ENCODE results near the gene RAD51AP2.
A peak's percentile ranks its signal among the peaks of the same experiment; 100 is the strongest.
"Not testable (repeated sequence)": the region's sequence is repeated elsewhere in the genome, so short reads cannot be mapped to it uniquely, and the experiment has no call there.

RAD51AP2 gene

DNA sequence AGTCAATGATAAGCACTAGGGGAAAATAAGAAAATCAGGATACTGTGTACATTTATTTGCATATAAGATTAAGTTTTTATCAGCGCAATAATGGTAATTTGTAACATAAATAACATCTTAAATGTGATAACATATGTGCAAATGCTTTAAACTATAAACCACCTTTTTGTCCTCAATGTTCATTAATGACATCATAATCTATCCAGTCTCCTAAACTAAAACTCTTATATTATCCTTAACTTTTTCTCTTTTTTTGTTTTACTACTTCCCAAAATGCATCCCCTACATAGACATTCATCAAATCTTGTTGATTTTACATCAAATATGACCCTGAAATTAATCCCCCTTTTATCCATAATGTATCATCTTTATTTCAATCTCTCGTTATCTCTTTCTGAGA is 3.4 kb upstream of the RAD51AP2 start:
- DNase-seq (ENCODE audit: low read depth in 1 of 2, low spot score in 1 of 2), result no peak
- in situ Hi-C loops (cut with HindIII; ENCODE audit: low pct_unique_long_range_greater_than_20kb, low sequenced_read_pairs), result no loop called here
- no peak for TF ChIP-seq JUND (IDR thresholded peaks at IDR 0.05; ENCODE audit: low read depth)

DNA sequence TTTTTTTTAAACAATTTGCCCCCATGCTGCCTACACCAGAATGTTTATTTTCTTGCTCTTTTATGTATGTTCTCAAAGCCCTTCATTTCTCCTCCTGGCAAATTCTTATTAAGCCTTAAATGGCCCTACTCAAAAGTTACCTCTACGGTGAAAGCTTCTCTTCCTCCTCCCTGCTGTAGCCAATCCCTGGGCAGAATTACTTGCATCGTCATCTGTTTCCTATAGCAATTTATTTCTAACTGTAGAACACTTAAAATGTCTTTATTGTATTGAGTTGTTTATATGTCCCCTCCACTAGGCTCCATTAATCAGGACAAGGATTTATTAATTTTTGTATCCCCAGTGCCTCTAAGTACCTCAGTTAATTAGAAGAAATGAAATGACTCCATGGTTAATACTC is 2.5 kb upstream of the RAD51AP2 start:
- in situ Hi-C loops (cut with HindIII; ENCODE audit: low pct_unique_long_range_greater_than_20kb, low sequenced_read_pairs), result no loop called here
- TF ChIP-seq JUND (IDR thresholded peaks at IDR 0.05; ENCODE audit: low read depth), result no peak
- peak in 1 of 2 experiments; percentile 7 for DNase-seq (ENCODE audit: low read depth in 1 of 2, low spot score in 1 of 2)

DNA sequence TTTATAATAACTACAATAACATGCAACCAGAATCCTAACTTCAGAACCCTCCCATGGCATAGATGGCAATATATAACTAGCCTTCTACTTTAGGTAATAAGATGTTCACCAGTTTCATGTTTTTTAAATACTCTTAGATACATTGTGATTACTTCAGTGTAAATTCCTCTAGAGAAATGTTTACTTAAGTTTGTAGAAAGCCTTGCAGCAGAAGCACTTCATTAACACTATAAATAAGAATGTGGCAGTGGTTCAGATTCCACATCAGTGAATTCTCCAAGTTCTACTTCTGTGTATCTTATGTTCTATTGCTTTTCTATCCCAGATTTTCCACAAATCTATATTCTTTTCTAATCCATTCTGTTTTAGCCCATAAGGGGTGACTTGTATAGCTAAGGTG is 1.2 kb upstream of the RAD51AP2 start:
- in situ Hi-C loops (cut with HindIII; ENCODE audit: low pct_unique_long_range_greater_than_20kb, low sequenced_read_pairs), result no loop called here
- DNase-seq (ENCODE audit: low read depth in 1 of 2, low spot score in 1 of 2), result no peak
- no peak for TF ChIP-seq JUND (IDR thresholded peaks at IDR 0.05; ENCODE audit: low read depth)

DNA sequence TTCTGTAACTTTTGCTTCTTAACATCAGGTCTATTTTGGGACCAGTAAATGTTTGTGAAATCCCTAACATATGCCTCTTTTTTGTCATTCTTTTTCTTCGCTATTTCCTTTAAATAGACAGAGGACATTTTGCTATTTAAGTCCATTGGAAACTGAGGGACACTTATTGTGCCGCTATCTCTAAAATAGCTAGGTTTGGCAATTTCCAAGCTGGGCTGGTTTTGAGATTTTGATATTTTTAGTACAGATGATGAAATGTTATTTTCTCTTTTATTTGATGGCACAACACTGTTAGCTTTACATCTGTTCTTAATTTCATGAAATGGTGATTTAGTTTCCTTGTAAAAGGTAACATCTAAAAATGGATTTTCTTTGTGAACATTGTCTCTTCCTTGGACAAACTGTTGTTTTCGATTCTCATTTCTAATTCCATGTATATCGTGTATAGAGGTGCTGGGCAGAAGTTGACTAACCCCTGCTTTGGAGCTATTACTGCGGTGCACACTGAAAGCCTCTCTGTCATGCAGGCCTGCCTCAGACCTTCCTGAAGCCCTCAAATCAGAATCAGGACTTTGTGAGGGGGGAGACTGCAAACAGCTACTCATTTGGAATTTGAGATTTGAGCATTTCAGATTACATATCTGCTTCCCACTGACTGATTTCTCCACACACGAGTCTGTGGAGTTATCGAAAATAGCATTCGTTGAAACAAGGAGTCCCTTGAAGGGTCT is 594 bp downstream of the RAD51AP2 start:
- in situ Hi-C loops (cut with HindIII; ENCODE audit: low pct_unique_long_range_greater_than_20kb, low sequenced_read_pairs), result no loop called here
- TF ChIP-seq JUND (IDR thresholded peaks at IDR 0.05; ENCODE audit: low read depth), result no peak
- no peak for DNase-seq (ENCODE audit: low read depth in 1 of 2, low spot score in 1 of 2)

DNA sequence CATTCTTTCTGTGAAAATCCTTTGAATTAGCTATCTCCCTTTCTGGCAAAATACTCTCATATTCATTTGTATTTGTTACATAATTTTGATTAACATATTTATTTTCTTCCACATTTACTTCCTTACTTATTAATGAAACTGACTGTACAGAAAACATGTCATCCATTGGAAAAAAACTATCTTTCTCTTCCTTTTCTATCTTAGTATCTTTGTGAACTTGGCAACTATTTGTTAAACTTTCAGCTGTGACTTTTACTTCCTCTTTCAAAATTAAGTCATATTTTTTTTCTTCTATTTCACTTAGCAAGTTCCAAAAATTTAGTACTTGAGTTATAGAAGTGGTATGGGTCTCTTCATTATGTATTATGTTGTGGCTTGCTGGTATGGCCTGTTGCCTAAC is 2.6 kb downstream of the RAD51AP2 start:
- DNase-seq (ENCODE audit: low read depth in 1 of 2, low spot score in 1 of 2), result no peak
- in situ Hi-C loops (cut with HindIII; ENCODE audit: low pct_unique_long_range_greater_than_20kb, low sequenced_read_pairs), result no loop called here
- no peak for TF ChIP-seq JUND (IDR thresholded peaks at IDR 0.05; ENCODE audit: low read depth)

DNA sequence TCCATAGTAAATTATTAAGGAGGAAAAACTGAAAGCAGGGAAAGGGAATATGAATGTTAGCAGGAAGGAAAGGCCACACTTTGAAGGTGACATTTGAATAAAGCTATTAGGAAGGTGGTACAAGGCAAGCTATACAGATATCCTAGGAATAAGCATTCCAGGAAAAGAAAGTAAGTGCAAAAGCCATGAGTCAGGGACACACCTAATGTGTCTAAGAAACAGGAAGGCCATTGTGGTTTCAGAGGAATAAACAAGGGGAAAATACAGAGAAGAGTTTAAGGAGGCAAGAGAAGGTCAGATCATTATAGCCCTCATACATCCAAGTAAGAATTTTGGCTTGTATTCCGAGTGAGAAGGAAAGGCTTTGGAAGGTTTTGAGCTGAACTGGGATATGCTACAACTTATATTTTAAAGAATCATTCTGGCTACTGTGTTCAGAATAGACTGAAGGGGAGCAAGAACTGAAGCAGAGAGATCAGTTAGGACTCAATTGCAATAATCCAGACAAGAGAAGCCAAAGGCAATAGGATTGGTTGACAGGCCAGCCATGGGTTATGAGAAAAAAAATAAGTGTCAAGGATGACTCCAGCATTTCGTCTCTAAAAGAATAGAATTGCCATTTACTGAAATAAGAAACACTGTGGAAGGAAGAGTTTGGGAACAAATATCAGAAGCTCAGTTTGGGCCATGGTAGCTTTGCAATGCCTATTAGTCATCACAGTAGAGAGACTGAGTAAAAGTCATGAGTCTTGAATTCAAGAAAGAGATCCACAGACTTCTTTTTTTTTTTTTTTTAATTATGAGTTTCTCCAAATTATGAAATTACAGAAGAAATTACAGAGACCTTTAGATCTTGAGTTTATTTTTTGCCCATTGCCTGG is 11.3 kb downstream of the RAD51AP2 start:
- no peak for DNase-seq (ENCODE audit: low read depth in 1 of 2, low spot score in 1 of 2)
- TF ChIP-seq JUND (IDR thresholded peaks at IDR 0.05; ENCODE audit: low read depth), result no peak
- in situ Hi-C loops (cut with HindIII; ENCODE audit: low pct_unique_long_range_greater_than_20kb, low sequenced_read_pairs), result no loop called here

DNA sequence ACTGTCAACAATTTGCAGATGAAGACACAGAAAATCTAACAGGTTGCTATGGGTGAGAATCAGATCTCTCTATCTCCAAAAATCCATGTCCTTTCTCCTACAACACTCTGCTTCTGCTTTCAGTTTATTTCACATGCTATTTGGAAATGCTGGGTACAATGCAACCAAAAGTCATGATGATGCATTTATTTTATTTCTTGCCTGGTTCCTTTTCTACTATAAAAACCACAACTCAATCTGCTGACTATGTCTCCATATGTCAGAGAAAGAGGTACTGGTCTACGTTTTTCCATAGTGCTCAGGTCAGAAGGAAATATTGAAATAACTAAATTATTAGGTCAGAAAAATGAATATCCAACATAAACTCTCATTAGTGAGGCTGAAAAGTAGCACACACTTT is 20.5 kb downstream of the RAD51AP2 start:
- in situ Hi-C loops (cut with HindIII; ENCODE audit: low pct_unique_long_range_greater_than_20kb, low sequenced_read_pairs), result no loop called here
- no peak for TF ChIP-seq JUND (IDR thresholded peaks at IDR 0.05; ENCODE audit: low read depth)
- DNase-seq (ENCODE audit: low read depth in 1 of 2, low spot score in 1 of 2), result no peak

DNA sequence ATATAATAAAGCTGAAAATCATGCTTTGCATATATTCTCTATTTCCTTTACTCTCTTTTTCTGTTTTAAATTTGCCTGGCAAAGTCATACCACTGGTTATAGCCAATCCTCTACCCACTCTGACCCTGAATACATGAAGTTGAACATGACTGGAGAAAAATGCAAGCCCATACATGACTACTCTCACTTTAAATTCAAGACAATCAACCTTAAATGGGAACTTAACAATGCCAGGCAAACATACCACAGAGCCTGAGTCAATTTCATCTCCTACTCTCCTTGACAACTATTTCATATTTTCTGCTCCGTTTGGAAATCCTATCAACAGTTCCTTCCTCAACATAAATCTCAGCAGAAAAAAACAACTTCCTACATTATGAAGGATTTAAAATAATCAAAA is 22.6 kb downstream of the RAD51AP2 start:
- DNase-seq (ENCODE audit: low read depth in 1 of 2, low spot score in 1 of 2), result no peak
- in situ Hi-C loops (cut with HindIII; ENCODE audit: low pct_unique_long_range_greater_than_20kb, low sequenced_read_pairs), result no loop called here
- no peak for TF ChIP-seq JUND (IDR thresholded peaks at IDR 0.05; ENCODE audit: low read depth)

DNA sequence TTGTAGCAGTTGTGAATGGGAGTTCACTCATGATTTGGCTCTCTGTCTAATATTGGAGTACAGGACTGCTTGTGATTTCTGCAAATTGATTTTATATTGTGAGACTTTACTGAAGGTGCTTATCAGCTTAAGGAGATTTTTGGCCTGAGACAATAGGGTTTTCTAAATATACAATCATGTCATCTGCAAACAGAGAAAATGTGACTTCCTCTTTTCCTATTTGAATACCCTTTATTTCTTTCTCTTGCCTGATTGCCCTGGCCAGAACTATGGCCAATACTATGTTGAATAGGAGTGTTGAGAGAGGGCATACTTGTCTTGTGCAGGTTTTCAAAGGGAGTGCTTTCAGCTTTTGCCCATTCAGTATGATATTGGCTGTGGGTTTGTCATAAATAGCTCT is 28.1 kb downstream of the RAD51AP2 start:
- in situ Hi-C loops (cut with HindIII; ENCODE audit: low pct_unique_long_range_greater_than_20kb, low sequenced_read_pairs), result not testable (repeated sequence)

DNA sequence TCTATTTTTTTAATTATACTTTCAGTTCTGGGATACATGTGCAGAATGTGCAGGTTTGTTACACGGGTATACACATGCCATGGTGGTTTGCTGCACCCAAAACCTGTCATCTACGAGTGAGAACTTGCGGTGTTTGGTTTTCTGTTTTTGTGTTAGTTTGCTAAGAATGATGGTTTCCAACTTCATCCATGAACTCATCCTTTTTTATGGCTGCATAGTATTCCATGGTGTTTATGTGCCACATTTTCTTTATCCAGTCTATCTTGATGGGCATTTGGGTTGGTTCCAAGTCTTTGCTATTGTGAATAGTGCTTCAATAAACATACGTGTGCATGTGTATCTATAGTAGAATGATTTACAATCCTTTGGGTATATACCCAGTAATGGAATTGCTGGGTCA is 29.6 kb downstream of the RAD51AP2 start:
- in situ Hi-C loops (cut with HindIII; ENCODE audit: low pct_unique_long_range_greater_than_20kb, low sequenced_read_pairs); DNase-seq (ENCODE audit: low read depth in 1 of 2, low spot score in 1 of 2): not testable (repeated sequence)

More for the DNA sequence above, 28.1 kb downstream of the RAD51AP2 start:
- DNase-seq (ENCODE audit: low read depth in 1 of 2, low spot score in 1 of 2), result not testable (repeated sequence)

DNA sequence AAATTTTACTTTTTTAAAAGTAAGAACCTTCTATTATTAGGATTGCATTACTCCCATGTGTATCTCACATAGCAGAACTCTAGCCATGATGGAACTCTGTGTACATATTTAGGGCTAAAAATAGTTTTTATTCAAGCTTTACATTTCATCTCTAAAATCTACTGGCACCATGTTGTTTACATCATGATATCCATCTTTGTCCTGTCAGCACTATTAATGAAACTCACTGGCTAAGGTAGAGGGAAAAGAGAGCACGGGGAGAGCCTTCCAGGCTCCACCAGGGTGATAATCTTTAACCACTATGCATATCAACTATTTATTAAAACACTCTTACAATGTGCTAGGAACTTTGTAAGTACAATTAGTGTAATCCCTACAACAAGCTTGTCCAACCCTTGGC is 34.7 kb downstream of the RAD51AP2 start:
- in situ Hi-C loops (cut with HindIII; ENCODE audit: low pct_unique_long_range_greater_than_20kb, low sequenced_read_pairs), result no loop called here
- TF ChIP-seq JUND (IDR thresholded peaks at IDR 0.05; ENCODE audit: low read depth), result no peak
- no peak for DNase-seq (ENCODE audit: low read depth in 1 of 2, low spot score in 1 of 2)

DNA sequence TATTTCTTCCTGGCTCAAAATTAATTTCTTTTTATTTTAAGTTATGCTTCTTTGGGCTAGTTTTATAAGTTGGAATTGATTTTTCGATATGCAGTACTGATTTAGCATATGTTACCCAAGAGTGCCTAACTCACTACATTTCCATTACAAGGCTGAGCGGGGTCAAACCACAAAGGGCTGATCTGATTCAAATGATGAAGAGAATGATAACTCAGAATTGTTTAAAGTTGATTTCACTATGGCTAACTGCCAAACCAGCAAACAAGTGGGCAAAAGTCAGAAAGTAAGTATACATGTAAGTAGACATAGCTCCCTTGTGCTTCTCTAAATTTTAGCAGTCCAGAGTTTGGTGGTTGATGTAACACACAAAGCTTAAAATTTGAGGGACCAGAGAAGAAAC is 35.6 kb downstream of the RAD51AP2 start:
- in situ Hi-C loops (cut with HindIII; ENCODE audit: low pct_unique_long_range_greater_than_20kb, low sequenced_read_pairs), result no loop called here
- TF ChIP-seq JUND (IDR thresholded peaks at IDR 0.05; ENCODE audit: low read depth), result no peak

DNA sequence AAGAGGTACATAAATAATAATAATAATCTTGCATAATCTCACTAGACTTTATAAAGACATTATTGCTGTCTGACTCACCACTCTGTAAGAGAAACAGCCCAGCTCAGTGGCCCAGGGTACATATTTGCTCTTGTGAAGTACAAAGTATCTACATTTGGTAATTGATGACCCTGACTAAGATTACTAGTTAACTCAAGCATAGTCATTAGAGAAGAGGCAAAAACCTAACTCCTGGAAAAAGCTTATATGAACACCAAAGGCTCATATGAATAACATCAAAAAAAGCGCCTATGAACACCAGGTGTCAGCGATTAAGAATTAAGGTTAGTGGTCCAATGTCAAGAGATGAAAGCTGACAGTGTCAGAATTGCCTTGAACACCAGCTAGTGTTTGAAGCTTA is 38.4 kb downstream of the RAD51AP2 start:
- TF ChIP-seq JUND (IDR thresholded peaks at IDR 0.05; ENCODE audit: low read depth), result no peak
- DNase-seq (ENCODE audit: low read depth in 1 of 2, low spot score in 1 of 2), result no peak
- in situ Hi-C loops (cut with HindIII; ENCODE audit: low pct_unique_long_range_greater_than_20kb, low sequenced_read_pairs), result no loop called here

More for the DNA sequence above, 35.6 kb downstream of the RAD51AP2 start:
- no peak for DNase-seq (ENCODE audit: low read depth in 1 of 2, low spot score in 1 of 2)

All from T47D (cell line).